Measurements from ENCODE around the gene AMIGO3.

- TF ChIP-seq CTCF (IDR thresholded peaks at IDR 0.05) (peak in 3 of 4 experiments; percentile 33 to 65 (median 50)), POLR2AphosphoS5 (IDR thresholded peaks at IDR 0.05) (peak; percentile 99)
Measured at GRCh38 chr3:49719214-49719884, at the start of gene AMIGO3.

Data from prostate gland (tissue), 2 donors.